Stimulated activated effector memory CD8-positive, alpha-beta T cell treated with anti-CD3 and anti-CD28 coated beads, Interleukin-12 subunit alpha, Interleukin-12 subunit beta, amount 100 ng/mL, for 72 hours (primary cell): ENCODE results near the gene NSMCE1.
"Not testable (repeated sequence)": the region's sequence is repeated elsewhere in the genome, so short reads cannot be mapped to it uniquely, and the experiment has no call there.

Experiments
- ATAC-seq: fragments of 150-1000 bp; cut with Tn5 transposase; 2 replicates; pipeline ENCODE4 v1.10.0; 2021
- DNase-seq, 2 donors: peaks; one replicate each; pipeline ENCODE4 v3.0.0; 2021 to 2022; ENCODE audit warnings: low spot score in 2 of 2
- H3K27ac Mint-ChIP-seq: one replicate; pipeline ENCODE4 v1.8.0; 2022; ENCODE audit warnings: mild to moderate bottlenecking, mixed read lengths
- H3K36me3 Mint-ChIP-seq: one replicate; pipeline ENCODE4 v1.8.0; 2022; ENCODE audit warnings: mild to moderate bottlenecking, mixed read lengths
- H3K4me1 Mint-ChIP-seq: one replicate; pipeline ENCODE4 v1.8.0; 2022; ENCODE audit warnings: mixed read lengths
- H3K4me3 Mint-ChIP-seq: one replicate; pipeline ENCODE4 v1.8.0; 2022; ENCODE audit warnings: mild to moderate bottlenecking, mixed read lengths
- H3K9me3 Mint-ChIP-seq: one replicate; pipeline ENCODE4 v1.8.0; 2022; ENCODE audit warnings: mixed read lengths

Gene NSMCE1

DNA sequence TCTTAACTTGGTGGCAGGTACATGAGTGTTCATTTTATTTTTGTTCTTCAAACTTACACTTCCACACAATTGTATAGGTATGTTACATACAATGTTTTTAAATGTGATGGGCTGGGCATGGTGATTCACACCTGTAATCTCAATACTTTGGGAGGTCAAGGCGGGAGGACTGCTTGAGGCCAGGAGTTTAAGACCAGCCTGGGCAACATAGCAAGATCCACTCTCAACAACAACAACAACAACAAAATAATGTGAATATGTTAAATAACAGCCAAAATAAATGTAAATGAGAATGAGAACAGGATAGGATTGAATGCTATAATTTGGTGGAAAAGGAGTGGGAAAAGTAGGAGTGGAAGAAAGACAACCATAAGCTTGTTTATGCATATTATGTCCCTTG lies 2.6 kb downstream of the NSMCE1 start:
- DNase-seq, result no peak
- H3K4me1 Mint-ChIP-seq, result peaks cover 54% of the 10 kb centered on the region
- H3K27ac Mint-ChIP-seq, result no peak overlapping the region
- peaks cover 27% of the 10 kb centered on the region for H3K36me3 Mint-ChIP-seq
- no peak for ATAC-seq
- H3K9me3 Mint-ChIP-seq, result no peaks in the 10 kb centered on the region
- no peak overlapping the region for H3K4me3 Mint-ChIP-seq

DNA sequence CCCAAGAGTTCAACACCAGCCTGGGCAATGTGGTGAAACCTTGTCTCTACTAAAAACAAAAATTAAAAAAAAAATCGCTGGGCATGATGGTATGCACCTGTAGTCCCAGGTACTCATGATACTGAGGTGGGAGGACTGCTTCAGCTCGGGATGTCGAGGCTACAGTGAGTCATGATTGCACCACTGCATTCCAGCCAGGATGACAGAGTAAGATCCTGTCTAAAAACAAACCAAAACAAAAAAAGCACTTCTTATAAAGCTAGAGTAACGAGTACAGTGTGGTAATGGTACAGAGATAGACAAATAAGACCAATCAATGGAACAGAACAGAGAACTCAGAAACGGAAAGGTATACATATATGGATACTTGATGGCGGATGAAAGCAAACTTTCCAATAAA lies 4.4 kb downstream of the NSMCE1 start:
- no peaks in the 10 kb centered on the region for H3K9me3 Mint-ChIP-seq
- DNase-seq (no peak), ATAC-seq (no peak)
- peaks cover 27% of the 10 kb centered on the region for H3K36me3 Mint-ChIP-seq
- peaks cover 51% of the 10 kb centered on the region for H3K4me1 Mint-ChIP-seq
- no peak overlapping the region for H3K27ac Mint-ChIP-seq
- no peak overlapping the region for H3K4me3 Mint-ChIP-seq

DNA sequence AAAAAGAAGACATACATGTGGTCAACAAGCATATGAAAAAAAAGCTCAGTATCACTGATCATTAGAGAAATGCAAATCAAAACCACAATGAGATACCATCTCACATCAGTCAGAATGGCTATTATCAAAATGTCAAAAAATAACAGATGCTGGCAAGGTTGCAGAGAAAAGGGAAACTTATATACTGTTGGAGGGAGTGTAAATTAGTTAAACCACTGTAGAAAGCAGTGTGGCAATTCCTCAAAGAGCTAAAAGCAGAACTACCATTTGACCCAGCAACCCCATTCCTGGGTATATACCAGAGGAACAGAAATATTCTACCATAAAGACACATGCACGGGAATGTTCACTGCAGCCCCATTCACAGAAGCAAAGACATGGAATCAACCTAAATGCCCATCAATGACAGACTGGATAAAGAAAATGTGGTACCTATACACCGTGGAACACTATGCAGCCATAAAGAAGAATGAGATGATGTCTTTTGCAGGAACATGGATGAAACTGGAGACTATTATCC lies 5.6 kb downstream of the NSMCE1 start:
- H3K4me3 Mint-ChIP-seq, H3K9me3 Mint-ChIP-seq, DNase-seq, ATAC-seq, H3K27ac Mint-ChIP-seq: not testable (repeated sequence)
- peaks cover 49% of the 10 kb centered on the region for H3K4me1 Mint-ChIP-seq
- H3K36me3 Mint-ChIP-seq, result peaks cover 19% of the 10 kb centered on the region

DNA sequence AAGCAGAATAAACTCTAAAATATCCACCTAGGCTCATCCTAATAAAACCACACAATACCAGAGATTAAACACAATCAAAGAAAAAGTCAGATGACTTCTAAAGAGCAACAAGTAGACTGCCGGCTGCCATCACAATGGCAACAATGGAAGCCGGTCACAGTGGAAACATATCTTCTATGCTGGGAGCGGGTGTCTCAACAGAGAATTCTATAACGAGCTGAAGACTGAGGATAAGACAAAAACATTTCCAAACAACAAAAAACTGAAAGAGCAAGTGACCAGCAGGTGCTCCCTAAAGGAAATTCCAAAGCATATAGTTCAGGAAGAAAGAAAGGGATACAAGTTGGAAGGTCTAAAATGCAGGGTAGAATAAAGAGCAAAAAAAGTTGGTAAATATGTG lies 8.9 kb downstream of the NSMCE1 start:
- no peak for DNase-seq
- Mint-ChIP-seq H3K27ac (no peak overlapping the region), H3K4me3 (no peak overlapping the region), H3K9me3 (no peaks in the 10 kb centered on the region), H3K4me1 (peaks cover 57% of the 10 kb centered on the region), H3K36me3 (peaks cover 36% of the 10 kb centered on the region)
- ATAC-seq, result no peak

DNA sequence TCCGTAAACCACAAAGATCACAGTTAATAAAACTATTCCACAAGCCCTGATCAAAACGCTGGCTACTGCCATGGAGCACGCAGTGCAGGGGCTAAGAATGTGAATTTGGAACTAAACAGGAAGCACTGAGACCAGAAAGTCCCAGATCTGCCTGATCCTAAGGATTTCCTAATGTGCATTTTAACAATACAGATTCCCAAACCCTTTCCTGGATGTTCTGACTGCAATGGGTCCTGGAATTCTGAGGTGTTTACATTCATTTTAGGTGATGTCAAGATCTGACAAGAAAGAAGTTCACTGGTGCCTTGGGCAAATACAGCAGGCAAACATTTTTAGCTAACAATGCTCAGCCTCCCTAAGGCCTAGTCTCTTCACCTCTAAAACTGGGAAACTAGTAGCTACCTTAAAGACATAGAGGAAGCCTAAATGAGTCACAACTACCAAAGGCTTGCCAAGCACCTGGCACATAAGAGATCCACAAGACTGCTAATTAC lies 10.3 kb downstream of the NSMCE1 start:
- ATAC-seq (no peak), DNase-seq (no peak)
- Mint-ChIP-seq H3K27ac (peak overlapping the region; percentile 20), H3K36me3 (peaks cover 43% of the 10 kb centered on the region), H3K4me1 (peaks cover 71% of the 10 kb centered on the region), H3K9me3 (no peaks in the 10 kb centered on the region), H3K4me3 (no peak overlapping the region)

DNA sequence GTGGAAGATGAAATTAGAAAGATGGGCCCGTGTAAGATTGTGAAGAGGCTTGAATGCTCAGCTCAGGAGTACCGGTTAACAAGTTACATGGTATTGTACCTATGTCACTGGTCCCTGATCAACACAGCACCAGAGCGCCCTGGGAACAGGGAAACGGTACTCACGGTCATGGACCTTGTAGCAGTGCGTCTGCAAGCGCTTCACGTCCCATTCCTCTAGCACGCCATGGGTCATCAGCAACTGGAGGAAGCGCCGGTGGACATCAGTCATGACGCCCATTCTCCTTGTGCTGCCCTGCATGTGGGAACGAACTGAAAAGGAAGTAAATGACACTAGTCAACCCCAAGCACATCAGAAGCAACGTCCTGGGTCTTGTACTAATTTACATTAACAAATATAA lies 11.3 kb downstream of the NSMCE1 start:
- no peak for ATAC-seq
- no peak for DNase-seq
- Mint-ChIP-seq H3K4me1 (peaks cover 71% of the 10 kb centered on the region), H3K9me3 (no peaks in the 10 kb centered on the region), H3K27ac (no peak overlapping the region), H3K4me3 (no peak overlapping the region), H3K36me3 (peaks cover 34% of the 10 kb centered on the region)

DNA sequence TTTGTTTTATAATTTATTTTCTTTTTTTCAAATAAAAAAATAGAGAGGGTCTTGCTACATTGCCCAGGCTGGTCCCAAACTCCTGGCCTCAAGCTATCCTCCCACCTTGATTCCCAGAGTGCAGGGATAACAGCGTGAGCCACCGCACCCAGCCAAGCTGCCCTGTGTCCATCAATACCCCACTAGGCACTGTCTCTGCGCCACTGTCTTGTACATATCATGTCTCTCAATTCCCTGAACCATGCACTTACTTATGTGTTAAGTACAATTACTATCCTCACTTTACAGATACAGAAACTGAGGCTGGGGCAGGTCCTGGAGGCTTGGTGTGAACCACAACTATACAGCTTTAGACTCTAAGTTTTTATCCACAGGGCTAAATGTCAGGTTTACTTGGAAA lies 11.7 kb downstream of the NSMCE1 start:
- Mint-ChIP-seq H3K4me3 (no peak overlapping the region), H3K9me3 (no peaks in the 10 kb centered on the region), H3K4me1 (peaks cover 71% of the 10 kb centered on the region), H3K36me3 (peaks cover 34% of the 10 kb centered on the region), H3K27ac (no peak overlapping the region)
- DNase-seq (no peak), ATAC-seq (no peak)

DNA sequence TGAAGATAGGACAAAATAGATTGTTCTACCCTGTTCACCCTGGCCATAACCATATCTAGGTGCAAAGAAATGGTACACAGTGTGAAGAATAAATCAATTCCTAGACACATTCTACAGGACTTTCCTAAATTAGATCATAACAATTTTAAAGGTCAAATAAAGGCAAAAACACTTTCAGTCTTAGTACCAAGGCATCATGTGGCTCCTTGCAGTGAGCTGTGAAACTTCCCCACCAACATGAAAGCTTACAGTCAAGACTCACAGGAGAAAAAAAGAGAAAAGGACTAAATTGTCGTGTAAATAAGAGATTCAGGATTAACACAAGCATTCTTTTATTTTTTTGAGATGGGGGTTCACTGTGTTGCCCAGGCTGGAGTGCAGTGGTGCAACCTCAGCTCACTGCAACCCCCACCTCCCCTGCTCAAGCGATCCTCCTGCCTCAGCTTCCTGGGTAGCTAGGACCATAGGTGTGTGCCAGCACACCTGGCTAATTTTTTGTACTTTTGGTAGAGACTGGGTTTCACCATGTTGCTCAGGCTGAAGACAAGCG lies 14.2 kb downstream of the NSMCE1 start:
- Mint-ChIP-seq H3K36me3 (peaks cover 34% of the 10 kb centered on the region), H3K9me3 (no peaks in the 10 kb centered on the region)
- DNase-seq, result no peak

DNA sequence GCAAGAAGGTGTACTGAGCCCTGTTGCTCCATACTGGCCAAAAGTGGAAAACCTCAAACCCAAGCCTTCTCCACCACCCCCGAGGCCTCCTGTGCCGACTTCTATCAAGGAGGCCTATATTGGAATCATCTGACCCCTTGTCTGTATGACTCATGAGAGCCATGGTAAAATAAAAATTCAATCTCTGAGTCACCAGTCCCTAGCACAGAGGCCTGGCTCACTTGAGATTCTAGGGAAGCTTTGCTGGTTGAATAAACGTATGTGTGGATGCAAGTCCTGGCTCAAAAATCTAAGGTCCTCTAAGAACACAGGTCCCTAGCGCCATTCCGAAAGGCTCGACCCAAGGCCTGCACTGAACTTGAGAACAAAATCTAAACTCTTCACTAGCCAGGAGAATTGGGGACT lies 15.0 kb downstream of the NSMCE1 start:
- peak overlapping the region; percentile 84 for H3K27ac Mint-ChIP-seq
- DNase-seq (no peak), ATAC-seq (peak; percentile 83)
- H3K36me3 Mint-ChIP-seq, result peaks cover 39% of the 10 kb centered on the region
- H3K4me3 Mint-ChIP-seq, result peak overlapping the region; percentile 61
- H3K4me1 Mint-ChIP-seq, result peaks cover 71% of the 10 kb centered on the region
- no peaks in the 10 kb centered on the region for H3K9me3 Mint-ChIP-seq

More for the DNA sequence above, 14.2 kb downstream of the NSMCE1 start:
- Mint-ChIP-seq H3K4me3 (peak overlapping the region; percentile 61), H3K27ac (peak overlapping the region; percentile 84), H3K4me1 (peaks cover 72% of the 10 kb centered on the region)
- peak; percentile 86 for ATAC-seq

DNA sequence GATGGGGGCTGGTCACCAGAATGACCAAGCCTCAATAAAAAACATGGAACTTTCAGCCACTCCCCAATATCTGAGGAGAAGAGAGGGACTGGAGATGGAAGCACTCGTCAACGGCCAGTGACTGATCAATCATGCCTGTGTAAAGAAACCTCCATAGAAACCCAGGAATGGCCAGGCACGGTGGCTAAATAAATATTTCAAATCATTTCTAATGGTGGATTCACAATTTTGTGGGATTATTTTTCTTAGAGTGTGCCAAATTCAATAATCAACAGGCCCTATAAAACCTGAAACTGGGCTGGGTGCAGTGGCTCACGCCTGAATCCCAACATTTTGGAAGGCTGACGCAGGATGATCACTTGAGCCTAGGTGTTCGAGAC lies 16.4 kb downstream of the NSMCE1 start:
- peaks cover 80% of the 10 kb centered on the region for H3K4me1 Mint-ChIP-seq
- H3K27ac Mint-ChIP-seq, result peak overlapping the region; percentile 84
- ATAC-seq (no peak), DNase-seq (no peak)
- no peaks in the 10 kb centered on the region for H3K9me3 Mint-ChIP-seq
- peak overlapping the region; percentile 61 for H3K4me3 Mint-ChIP-seq
- H3K36me3 Mint-ChIP-seq, result peaks cover 38% of the 10 kb centered on the region

DNA sequence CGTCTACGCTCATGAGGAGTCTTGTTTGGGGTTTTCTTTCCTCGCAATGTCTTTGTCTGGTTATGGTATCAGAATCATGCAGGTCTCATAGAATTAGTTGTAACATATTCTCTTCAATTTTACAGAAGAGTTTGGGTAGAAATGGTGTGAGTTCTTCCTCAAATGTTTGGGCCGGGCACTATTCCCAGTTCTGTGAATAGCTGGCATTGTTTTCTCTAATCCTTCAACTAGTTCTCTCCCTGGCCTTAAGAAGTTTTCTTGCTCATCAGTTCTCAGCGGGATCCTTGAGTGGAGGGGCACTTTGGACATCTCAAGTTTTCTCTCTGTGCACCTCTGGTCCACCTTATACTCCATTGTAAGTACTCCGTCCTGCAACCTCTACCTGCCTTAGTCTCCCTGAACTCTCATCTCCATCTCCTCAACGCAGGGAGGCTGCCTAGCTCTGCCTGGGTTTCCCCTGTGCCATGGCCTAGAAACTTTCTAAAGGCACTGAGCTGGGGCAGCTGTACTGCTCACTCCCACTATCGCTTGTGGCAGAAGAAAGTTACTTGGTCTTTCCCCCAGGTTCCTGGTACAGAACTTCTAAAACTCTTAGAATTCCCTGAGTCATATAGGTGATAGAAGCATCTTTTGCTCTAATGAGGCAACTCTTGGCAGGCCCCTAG lies 16.9 kb downstream of the NSMCE1 start:
- ATAC-seq, result peak; percentile 60
- Mint-ChIP-seq H3K27ac (peak overlapping the region; percentile 84), H3K36me3 (peaks cover 33% of the 10 kb centered on the region), H3K4me3 (peak overlapping the region; percentile 61), H3K4me1 (peaks cover 80% of the 10 kb centered on the region), H3K9me3 (no peaks in the 10 kb centered on the region)
- no peak for DNase-seq

DNA sequence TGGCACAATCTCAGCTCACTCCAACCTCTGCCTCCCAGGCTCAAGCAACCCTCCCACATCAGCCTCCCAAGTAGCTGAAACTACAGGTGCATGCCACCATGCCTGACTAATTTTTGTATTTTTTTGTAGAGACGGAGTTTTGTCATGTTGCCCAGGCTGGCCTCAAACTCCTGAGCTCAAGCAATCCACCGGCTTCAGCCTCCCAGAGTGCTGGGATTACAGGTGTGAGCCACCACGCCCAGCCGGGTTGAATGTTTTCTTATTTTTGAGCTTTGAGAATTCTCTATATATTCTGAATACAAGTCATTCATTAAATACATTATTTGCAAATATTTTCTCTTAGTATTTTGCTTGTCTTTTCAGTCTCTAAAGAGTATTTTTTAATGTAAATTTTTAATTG lies 19.7 kb downstream of the NSMCE1 start:
- H3K27ac Mint-ChIP-seq, H3K4me3 Mint-ChIP-seq, H3K36me3 Mint-ChIP-seq, ATAC-seq, DNase-seq, H3K9me3 Mint-ChIP-seq: not testable (repeated sequence)
- H3K4me1 Mint-ChIP-seq, result peaks cover 76% of the 10 kb centered on the region

DNA sequence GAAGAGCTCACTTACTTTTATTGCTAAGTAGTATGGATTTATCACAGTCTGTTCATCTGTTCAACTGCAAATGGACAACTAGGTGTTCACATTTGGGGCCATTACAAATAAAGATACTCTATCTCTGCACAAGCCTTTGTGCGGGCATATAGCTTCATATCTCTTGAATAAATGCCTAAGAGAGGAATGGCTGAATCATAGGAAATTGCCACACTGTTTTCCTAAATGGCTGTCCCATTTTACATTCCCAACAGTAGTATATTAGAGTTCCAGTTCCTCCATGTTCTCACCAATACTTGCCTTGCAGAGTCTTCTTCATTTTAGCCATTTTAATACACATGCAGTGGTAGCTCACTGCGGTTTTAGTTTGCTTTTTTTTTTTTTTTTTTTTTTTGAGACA lies 20.5 kb downstream of the NSMCE1 start:
- no peak overlapping the region for H3K27ac Mint-ChIP-seq
- H3K4me3 Mint-ChIP-seq, result no peak overlapping the region
- peaks cover 6% of the 10 kb centered on the region for H3K36me3 Mint-ChIP-seq
- peaks cover 74% of the 10 kb centered on the region for H3K4me1 Mint-ChIP-seq
- no peaks in the 10 kb centered on the region for H3K9me3 Mint-ChIP-seq
- ATAC-seq, result no peak
- DNase-seq, result no peak

DNA sequence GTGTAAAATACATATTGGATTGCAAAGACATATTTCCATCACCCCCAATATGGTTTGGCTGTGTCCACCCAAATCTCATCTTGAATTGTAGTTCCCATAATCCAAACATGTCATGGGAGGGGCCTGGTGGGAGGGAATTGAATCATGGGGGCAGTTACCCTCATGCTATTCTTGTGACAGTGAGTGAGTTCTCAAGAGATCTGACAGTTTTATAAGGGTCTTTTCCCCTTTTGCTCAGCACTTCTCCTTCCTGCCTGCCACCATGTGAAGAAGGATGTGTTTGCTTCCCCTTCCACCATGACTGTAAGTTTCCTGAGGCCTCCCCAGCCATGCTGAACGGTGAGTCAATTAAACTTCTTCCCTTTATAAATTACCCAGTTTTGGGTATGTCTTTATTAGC lies 21.5 kb downstream of the NSMCE1 start:
- not testable (repeated sequence) for DNase-seq, H3K9me3 Mint-ChIP-seq, ATAC-seq, H3K36me3 Mint-ChIP-seq
- H3K27ac Mint-ChIP-seq, result peak overlapping the region; percentile 67
- H3K4me3 Mint-ChIP-seq, result peak overlapping the region; percentile 43
- peaks cover 74% of the 10 kb centered on the region for H3K4me1 Mint-ChIP-seq

DNA sequence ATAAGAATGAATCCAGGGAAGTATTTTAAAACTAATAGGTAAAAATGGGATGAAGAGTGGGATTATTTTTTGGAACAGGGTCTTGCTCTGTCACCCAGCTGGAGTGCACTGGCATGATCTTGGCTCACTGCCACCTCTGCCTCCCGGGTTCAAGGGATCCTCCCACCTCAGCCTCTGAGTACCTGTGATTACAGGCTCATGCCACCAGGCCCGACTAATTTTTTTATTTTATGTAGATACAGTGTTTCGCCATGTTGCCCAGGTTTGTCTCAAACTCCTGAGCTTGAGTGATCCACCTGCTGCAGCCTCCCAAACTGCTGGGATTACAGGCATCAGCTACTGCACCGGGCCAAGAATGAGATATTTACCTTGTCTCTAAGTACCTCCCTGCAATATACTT lies 22.1 kb downstream of the NSMCE1 start:
- ATAC-seq (no peak), DNase-seq (no peak)
- peak overlapping the region; percentile 43 for H3K4me3 Mint-ChIP-seq
- peaks cover 6% of the 10 kb centered on the region for H3K36me3 Mint-ChIP-seq
- H3K9me3 Mint-ChIP-seq, result no peaks in the 10 kb centered on the region
- H3K4me1 Mint-ChIP-seq, result peaks cover 67% of the 10 kb centered on the region
- peak overlapping the region; percentile 67 for H3K27ac Mint-ChIP-seq
